ENCODE data around the gene SPOCK2.

Gene SPOCK2

DNA sequence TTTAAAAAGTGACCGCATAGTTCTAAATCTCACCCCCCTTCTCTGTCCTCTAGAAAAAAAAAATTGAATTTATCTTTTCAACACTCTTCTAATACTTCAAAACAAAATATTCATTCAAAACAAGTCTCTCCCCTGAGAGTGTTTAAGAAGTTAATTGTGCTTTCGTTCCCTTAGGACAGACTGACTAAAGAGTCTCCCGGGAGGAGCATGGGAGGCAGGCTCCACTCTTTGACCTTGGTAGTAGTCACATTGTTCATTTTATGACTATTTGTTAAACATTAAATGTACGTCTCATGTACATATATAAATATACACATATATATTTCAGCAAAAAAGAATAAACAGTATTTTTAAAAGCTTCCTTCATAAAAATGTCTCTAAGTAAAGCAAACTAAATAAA, 35.3 kb upstream of the SPOCK2 start:
- Histone ChIP-seq H3K9me3 (ENCODE audit: severe bottlenecking) (no peaks in the 10 kb centered on the region), H3K4me3 (ENCODE audit: low read depth, low read length) (no peak overlapping the region), H3K27ac (no peak overlapping the region), H3K27me3 (ENCODE audit: insufficient read depth, low read depth, severe bottlenecking) (no peaks in the 10 kb centered on the region), H3K36me3 (peaks cover 5% of the 10 kb centered on the region)
- no peak for DNase-seq
- no peak for TF ChIP-seq CTCF (IDR thresholded peaks at IDR 0.05; ENCODE audit: low read depth, low read length)

DNA sequence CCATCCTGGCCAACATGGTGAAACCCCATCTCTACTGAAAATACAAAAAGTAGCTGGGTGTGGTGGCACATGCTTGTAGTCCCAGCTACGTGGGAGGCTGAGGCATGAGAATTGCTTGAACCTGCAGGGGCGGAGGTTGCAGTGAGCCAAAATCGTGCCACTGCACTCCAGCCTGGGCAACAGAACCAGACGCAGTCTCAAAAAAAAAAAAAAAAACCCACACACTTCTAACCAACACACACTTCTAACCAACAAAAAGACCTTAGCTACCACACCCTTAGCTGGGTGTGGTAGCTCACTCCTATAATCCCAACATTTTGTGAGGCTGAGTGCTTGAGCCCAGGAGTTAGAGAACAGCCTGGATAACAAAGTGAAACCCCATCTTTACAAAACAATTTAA, 33.9 kb upstream of the SPOCK2 start:
- no peak for TF ChIP-seq CTCF (IDR thresholded peaks at IDR 0.05; ENCODE audit: low read depth, low read length)
- H3K27ac ChIP-seq, result no peak overlapping the region
- no peak overlapping the region for H3K4me3 ChIP-seq (ENCODE audit: low read depth, low read length)
- H3K36me3 ChIP-seq, result peaks cover 5% of the 10 kb centered on the region
- DNase-seq, result no peak
- H3K9me3 ChIP-seq (ENCODE audit: severe bottlenecking), result no peaks in the 10 kb centered on the region
- H3K27me3 ChIP-seq (ENCODE audit: insufficient read depth, low read depth, severe bottlenecking), result no peaks in the 10 kb centered on the region

- H3K27me3 ChIP-seq (ENCODE audit: insufficient read depth, low read depth, severe bottlenecking), result no peaks in the 10 kb centered on the region
- TF ChIP-seq CTCF (IDR thresholded peaks at IDR 0.05; ENCODE audit: low read depth, low read length), result no peak
Observed at GRCh38 chr10:72121389-72121788, 33.0 kb upstream of the SPOCK2 start.

GRCh38 chr10:72116372-72116771, 28.0 kb upstream of the SPOCK2 start:
- Histone ChIP-seq H3K27ac (no peak overlapping the region), H3K4me3 (ENCODE audit: low read depth, low read length) (no peak overlapping the region), H3K9me3 (ENCODE audit: severe bottlenecking) (peaks cover 3% of the 10 kb centered on the region), H3K36me3 (no peaks in the 10 kb centered on the region), H3K27me3 (ENCODE audit: insufficient read depth, low read depth, severe bottlenecking) (no peaks in the 10 kb centered on the region)
- no peak for DNase-seq
- TF ChIP-seq CTCF (IDR thresholded peaks at IDR 0.05; ENCODE audit: low read depth, low read length), result no peak

More at GRCh38 chr10:72121389-72121788, 33.0 kb upstream of the SPOCK2 start:
- Histone ChIP-seq H3K27ac (no peak overlapping the region), H3K4me3 (ENCODE audit: low read depth, low read length) (no peak overlapping the region), H3K9me3 (ENCODE audit: severe bottlenecking) (peaks cover 2% of the 10 kb centered on the region), H3K36me3 (peaks cover under 1% of the 10 kb centered on the region; the same call in 1 of the 2 replicates)
- no peak for DNase-seq

- no peak overlapping the region for H3K27ac ChIP-seq
- no peak overlapping the region for H3K4me3 ChIP-seq (ENCODE audit: low read depth, low read length)
- TF ChIP-seq CTCF (IDR thresholded peaks at IDR 0.05; ENCODE audit: low read depth, low read length), result no peak
- DNase-seq, result no peak
- no peaks in the 10 kb centered on the region for H3K36me3 ChIP-seq
- H3K9me3 ChIP-seq (ENCODE audit: severe bottlenecking), result peaks cover 3% of the 10 kb centered on the region
- H3K27me3 ChIP-seq (ENCODE audit: insufficient read depth, low read depth, severe bottlenecking), result no peaks in the 10 kb centered on the region
Observed at GRCh38 chr10:72114706-72115450, 26.5 kb upstream of the SPOCK2 start.

All from WERI-Rb-1 (cell line).